Measurements from ENCODE around the gene LPP.

GRCh38 chr3:188465311-188465710, 311.4 kb downstream of the LPP start:
- TF ChIP-seq EZH2 (IDR thresholded peaks at IDR 0.05; ENCODE audit: low read depth) (no peak), CTCF (conservative IDR thresholded peaks at IDR 0.05) (no peak)

Measured in PC-9 (cell line).